ENCODE results near the gene ADAM15.

DNA sequence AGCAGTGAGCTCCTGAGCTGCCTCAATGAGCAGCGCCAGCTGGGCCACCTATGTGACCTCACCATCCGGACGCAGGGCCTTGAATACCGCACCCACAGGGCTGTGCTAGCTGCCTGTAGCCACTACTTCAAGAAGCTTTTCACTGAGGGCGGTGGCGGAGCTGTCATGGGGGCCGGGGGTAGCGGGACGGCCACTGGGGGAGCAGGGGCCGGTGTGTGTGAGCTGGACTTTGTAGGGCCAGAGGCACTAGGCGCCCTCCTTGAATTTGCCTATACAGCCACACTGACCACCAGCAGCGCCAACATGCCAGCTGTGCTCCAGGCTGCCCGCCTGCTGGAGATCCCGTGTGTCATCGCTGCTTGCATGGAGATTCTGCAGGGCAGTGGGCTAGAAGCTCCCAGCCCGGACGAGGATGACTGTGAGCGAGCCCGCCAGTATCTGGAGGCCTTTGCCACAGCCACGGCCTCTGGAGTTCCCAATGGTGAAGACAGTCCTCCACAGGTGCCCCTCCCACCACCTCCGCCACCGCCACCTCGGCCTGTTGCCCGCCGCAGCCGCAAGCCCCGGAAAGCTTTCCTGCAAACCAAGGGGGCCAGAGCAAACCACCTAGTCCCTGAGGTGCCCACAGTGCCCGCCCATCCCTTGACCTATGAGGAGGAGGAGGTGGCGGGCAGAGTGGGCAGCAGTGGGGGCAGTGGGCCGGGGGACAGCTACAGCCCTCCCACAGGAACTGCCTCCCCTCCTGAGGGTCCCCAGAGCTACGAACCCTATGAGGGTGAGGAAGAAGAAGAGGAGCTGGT lies 36.2 kb upstream of the ADAM15 start:
- TF ChIP-seq EZH2 (IDR thresholded peaks at IDR 0.05; ENCODE audit: borderline replicate concordance, insufficient read depth, low read length, poor library complexity, severe bottlenecking): no peak
- TF ChIP-seq, protein P1, sequence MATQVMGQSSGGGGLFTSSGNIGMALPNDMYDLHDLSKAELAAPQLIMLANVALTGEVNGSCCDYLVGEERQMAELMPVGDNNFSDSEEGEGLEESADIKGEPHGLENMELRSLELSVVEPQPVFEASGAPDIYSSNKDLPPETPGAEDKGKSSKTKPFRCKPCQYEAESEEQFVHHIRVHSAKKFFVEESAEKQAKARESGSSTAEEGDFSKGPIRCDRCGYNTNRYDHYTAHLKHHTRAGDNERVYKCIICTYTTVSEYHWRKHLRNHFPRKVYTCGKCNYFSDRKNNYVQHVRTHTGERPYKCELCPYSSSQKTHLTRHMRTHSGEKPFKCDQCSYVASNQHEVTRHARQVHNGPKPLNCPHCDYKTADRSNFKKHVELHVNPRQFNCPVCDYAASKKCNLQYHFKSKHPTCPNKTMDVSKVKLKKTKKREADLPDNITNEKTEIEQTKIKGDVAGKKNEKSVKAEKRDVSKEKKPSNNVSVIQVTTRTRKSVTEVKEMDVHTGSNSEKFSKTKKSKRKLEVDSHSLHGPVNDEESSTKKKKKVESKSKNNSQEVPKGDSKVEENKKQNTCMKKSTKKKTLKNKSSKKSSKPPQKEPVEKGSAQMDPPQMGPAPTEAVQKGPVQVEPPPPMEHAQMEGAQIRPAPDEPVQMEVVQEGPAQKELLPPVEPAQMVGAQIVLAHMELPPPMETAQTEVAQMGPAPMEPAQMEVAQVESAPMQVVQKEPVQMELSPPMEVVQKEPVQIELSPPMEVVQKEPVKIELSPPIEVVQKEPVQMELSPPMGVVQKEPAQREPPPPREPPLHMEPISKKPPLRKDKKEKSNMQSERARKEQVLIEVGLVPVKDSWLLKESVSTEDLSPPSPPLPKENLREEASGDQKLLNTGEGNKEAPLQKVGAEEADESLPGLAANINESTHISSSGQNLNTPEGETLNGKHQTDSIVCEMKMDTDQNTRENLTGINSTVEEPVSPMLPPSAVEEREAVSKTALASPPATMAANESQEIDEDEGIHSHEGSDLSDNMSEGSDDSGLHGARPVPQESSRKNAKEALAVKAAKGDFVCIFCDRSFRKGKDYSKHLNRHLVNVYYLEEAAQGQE (IDR thresholded peaks at IDR 0.05; ENCODE audit: borderline replicate concordance): no peak
- TF ChIP-seq, protein P2, sequence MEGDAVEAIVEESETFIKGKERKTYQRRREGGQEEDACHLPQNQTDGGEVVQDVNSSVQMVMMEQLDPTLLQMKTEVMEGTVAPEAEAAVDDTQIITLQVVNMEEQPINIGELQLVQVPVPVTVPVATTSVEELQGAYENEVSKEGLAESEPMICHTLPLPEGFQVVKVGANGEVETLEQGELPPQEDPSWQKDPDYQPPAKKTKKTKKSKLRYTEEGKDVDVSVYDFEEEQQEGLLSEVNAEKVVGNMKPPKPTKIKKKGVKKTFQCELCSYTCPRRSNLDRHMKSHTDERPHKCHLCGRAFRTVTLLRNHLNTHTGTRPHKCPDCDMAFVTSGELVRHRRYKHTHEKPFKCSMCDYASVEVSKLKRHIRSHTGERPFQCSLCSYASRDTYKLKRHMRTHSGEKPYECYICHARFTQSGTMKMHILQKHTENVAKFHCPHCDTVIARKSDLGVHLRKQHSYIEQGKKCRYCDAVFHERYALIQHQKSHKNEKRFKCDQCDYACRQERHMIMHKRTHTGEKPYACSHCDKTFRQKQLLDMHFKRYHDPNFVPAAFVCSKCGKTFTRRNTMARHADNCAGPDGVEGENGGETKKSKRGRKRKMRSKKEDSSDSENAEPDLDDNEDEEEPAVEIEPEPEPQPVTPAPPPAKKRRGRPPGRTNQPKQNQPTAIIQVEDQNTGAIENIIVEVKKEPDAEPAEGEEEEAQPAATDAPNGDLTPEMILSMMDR (IDR thresholded peaks at IDR 0.05; ENCODE audit: poor library complexity, severe bottlenecking): no peak

Data from neural cell (in vitro differentiated cells).